Hepatocyte (in vitro differentiated cells): ENCODE data around the gene PBX3. TPM values are rescaled to one million over a fixed set of nuclear protein-coding genes. Genes with fewer than 3 reads are reported as not detected.

ENCODE experiments used
- DNase-seq: peaks from one replicate; pipeline ENCODE4 v3.0.0-alpha.2; 2016; ENCODE audit warnings: low spot score
- H2AFZ ChIP-seq: fragments of 200-600 bp; sonication (generic); 2 replicates; pipeline ENCODE4 v1.6.0; 2016; ENCODE audit warnings: antibody characterized with exemption, mild to moderate bottlenecking
- H3K27ac ChIP-seq: fragments of 200-600 bp; sonication (generic); 2 replicates; pipeline ENCODE4 v1.5.1; 2016; ENCODE audit warnings: mild to moderate bottlenecking
- H3K27me3 ChIP-seq: fragments of 200-600 bp; sonication (generic); 2 replicates; pipeline ENCODE4 v1.6.1; 2016
- H3K36me3 ChIP-seq: fragments of 200-600 bp; sonication (generic); replicated peaks from 2 replicates; pipeline ENCODE4 v1.5.1; 2016; ENCODE audit warnings: low read depth; ENCODE audit not compliant: insufficient read depth
- H3K4me1 ChIP-seq: fragments of 200-600 bp; sonication (generic); 2 replicates; pipeline ENCODE4 v1.5.1; 2016; ENCODE audit warnings: mild to moderate bottlenecking, moderate library complexity; ENCODE audit not compliant: insufficient read depth
- H3K4me2 ChIP-seq: fragments of 200-600 bp; sonication (generic); 2 replicates; pipeline ENCODE4 v1.6.0; 2016
- H3K4me3 ChIP-seq: fragments of 200-600 bp; sonication (generic); 2 replicates; pipeline ENCODE4 v1.5.1; 2016; ENCODE audit warnings: mild to moderate bottlenecking
- H3K79me2 ChIP-seq: fragments of 200-600 bp; sonication (generic); 2 replicates; pipeline ENCODE4 v1.6.0; 2017; ENCODE audit warnings: mild to moderate bottlenecking
- H3K9me2 ChIP-seq: fragments of 200-600 bp; sonication (generic); replicated peaks from 2 replicates; pipeline ENCODE4 v1.6.0; 2017; ENCODE audit warnings: mild to moderate bottlenecking; ENCODE audit not compliant: insufficient read depth
- H3K9me3 ChIP-seq: fragments of 200-600 bp; sonication (generic); 2 replicates; pipeline ENCODE4 v1.5.1; 2016; ENCODE audit warnings: low read depth, mild to moderate bottlenecking
- H4K20me1 ChIP-seq: fragments of 200-600 bp; sonication (generic); 2 replicates; pipeline ENCODE4 v1.6.0; 2016; ENCODE audit warnings: mild to moderate bottlenecking; ENCODE audit not compliant: insufficient read depth, poor library complexity, severe bottlenecking
- EZH2 ChIP-seq: fragments of 200-600 bp; sonication (generic); IDR thresholded peaks from 2 replicates; pipeline ENCODE4 v1.6.1; 2016; ENCODE audit warnings: antibody characterized with exemption, mild to moderate bottlenecking, borderline replicate concordance
- EZH2phosphoT487 ChIP-seq: fragments of 200-600 bp; sonication (generic); IDR thresholded peaks from one replicate; pipeline ENCODE4 v1.6.1; 2018; ENCODE audit warnings: antibody characterized with exemption, mild to moderate bottlenecking, low read depth, moderate library complexity; ENCODE audit not compliant: unreplicated experiment, severe bottlenecking
- WGBS: methylation state at CpG from one replicate; pipeline ENCODE4 v1.1.6; 2016; ENCODE audit warnings: low lambda C conversion rate; ENCODE audit errors: missing lambda C conversion rate; 5-methylcytosine and 5-hydroxymethylcytosine counted together
- polyA plus RNA-seq: library from polyadenylated mRNA; unstranded; fragments of >200 nt; fragmentation: Nextera tagmentation; extraction: Ambion mirVana; gene quantifications from 2 replicates; pipeline ENCODE4 v1.2.1, GENCODE V29; 2016
- total RNA-seq: library from RNA; depleted of rRNA; stranded (reverse); fragments of >200 nt; gene quantifications from 2 replicates; pipeline ENCODE4 v1.2.3, GENCODE V29; 2014
- TF ChIP-seq, protein P1 (sequence below): fragments of 200-600 bp; sonication (generic); IDR thresholded peaks from 2 replicates; pipeline ENCODE4 v1.5.1; 2016; ENCODE audit warnings: antibody characterized with exemption, mild to moderate bottlenecking; ENCODE audit not compliant: poor library complexity

Gene PBX3
- total and polyA plus RNA-seq, 2 experiments from 2014 or later, result 15.9 to 23.3 TPM

- Histone ChIP-seq H4K20me1 (no peaks in the 10 kb centered on the region), H3K36me3 (no peaks in the 10 kb centered on the region), H3K4me2 (no peak overlapping the region), H3K27ac (no peak overlapping the region), H3K27me3 (no peaks in the 10 kb centered on the region), H3K4me1 (no peaks in the 10 kb centered on the region), H3K9me3 (no peaks in the 10 kb centered on the region), H3K9me2 (no peaks in the 10 kb centered on the region), H3K4me3 (no peak overlapping the region), H3K79me2 (no peaks in the 10 kb centered on the region), H2AFZ (no peak overlapping the region)
- 93% methylated on average over 1 of the region's 1 CpG for WGBS
- DNase-seq, result no peak
- no peak for TF ChIP-seq EZH2phosphoT487
- no peak for TF ChIP-seq EZH2
- TF ChIP-seq, protein P1, sequence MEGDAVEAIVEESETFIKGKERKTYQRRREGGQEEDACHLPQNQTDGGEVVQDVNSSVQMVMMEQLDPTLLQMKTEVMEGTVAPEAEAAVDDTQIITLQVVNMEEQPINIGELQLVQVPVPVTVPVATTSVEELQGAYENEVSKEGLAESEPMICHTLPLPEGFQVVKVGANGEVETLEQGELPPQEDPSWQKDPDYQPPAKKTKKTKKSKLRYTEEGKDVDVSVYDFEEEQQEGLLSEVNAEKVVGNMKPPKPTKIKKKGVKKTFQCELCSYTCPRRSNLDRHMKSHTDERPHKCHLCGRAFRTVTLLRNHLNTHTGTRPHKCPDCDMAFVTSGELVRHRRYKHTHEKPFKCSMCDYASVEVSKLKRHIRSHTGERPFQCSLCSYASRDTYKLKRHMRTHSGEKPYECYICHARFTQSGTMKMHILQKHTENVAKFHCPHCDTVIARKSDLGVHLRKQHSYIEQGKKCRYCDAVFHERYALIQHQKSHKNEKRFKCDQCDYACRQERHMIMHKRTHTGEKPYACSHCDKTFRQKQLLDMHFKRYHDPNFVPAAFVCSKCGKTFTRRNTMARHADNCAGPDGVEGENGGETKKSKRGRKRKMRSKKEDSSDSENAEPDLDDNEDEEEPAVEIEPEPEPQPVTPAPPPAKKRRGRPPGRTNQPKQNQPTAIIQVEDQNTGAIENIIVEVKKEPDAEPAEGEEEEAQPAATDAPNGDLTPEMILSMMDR, result no peak
Observed at GRCh38 chr9:125914411-125914810, 167.2 kb downstream of the PBX3 start.

DNA sequence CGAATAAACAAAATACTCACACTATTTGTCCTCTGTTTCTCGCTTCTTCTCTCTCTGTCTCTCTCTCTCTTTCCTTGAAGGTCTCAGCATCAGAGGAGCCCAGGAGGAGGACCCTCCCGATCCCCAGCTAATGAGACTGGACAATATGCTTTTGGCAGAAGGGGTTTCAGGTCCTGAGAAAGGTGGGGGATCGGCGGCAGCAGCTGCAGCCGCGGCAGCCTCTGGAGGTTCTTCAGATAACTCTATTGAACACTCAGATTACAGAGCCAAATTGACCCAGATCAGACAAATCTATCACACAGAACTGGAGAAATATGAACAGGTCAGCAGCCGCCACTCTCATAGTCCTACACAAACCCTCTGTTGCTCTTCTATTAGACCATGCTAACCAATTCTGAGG is 168.4 kb downstream of the PBX3 start:
- H3K27ac ChIP-seq, result no peak overlapping the region
- H3K4me2 ChIP-seq, result no peak overlapping the region
- no peak overlapping the region for H3K4me3 ChIP-seq
- no peaks in the 10 kb centered on the region for H3K9me2 ChIP-seq
- no peaks in the 10 kb centered on the region for H3K27me3 ChIP-seq
- H3K9me3 ChIP-seq, result no peaks in the 10 kb centered on the region
- no peaks in the 10 kb centered on the region for H3K4me1 ChIP-seq
- TF ChIP-seq EZH2 (no peak), EZH2phosphoT487 (no peak)
- TF ChIP-seq, protein P1, result no peak
- H4K20me1 ChIP-seq, result no peaks in the 10 kb centered on the region
- H3K79me2 ChIP-seq, result no peaks in the 10 kb centered on the region
- no peak overlapping the region for H2AFZ ChIP-seq
- DNase-seq, result no peak
- 97% methylated on average over 8 of the region's 8 CpGs for WGBS
- H3K36me3 ChIP-seq, result no peaks in the 10 kb centered on the region

DNA sequence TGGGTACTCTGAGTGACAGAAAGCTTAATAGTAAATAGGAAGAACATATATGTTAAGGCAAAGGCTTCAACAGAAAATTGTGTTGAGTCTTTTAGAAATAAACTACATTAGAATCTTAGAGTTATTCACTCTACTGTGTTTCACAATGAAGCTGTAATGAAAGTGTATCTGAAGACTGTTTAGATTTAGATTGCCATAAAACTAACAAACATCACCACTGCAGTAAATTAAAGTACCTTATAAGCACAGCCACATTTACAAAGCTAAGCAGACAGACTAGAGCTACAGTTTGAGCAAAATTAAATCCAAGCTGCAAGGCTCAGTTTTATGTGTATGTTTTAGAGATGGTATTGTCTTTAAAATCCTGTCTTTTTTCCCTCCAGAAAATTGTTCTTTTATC is 172.4 kb downstream of the PBX3 start:
- Histone ChIP-seq H3K79me2 (no peaks in the 10 kb centered on the region), H3K27ac (no peak overlapping the region), H3K4me3 (no peak overlapping the region), H3K36me3 (no peaks in the 10 kb centered on the region), H3K27me3 (no peaks in the 10 kb centered on the region), H3K4me2 (no peak overlapping the region), H3K9me3 (no peaks in the 10 kb centered on the region), H2AFZ (no peak overlapping the region), H3K9me2 (no peaks in the 10 kb centered on the region), H3K4me1 (no peaks in the 10 kb centered on the region), H4K20me1 (no peaks in the 10 kb centered on the region)
- TF ChIP-seq EZH2phosphoT487 (no peak), EZH2 (no peak)
- no peak for DNase-seq

DNA sequence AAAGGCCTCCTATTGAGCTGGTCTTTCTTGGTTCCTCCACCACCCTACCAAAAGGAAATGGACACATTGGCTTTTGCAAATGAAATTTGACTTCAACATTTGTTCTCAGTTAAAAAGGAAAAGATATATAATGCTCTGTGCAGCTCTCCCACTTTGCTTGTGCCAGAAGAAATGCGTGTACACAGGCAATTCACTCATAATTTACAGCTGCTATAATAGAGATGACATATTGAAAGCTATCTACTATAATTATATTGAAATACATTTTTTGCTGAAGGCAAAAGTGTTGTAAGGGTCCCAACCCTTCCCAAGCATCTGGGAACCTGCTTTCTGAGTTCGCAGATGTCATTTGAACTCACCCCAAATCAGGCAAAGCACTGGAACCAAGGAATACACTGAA is 173.2 kb downstream of the PBX3 start:
- 98% methylated on average over 2 of the region's 2 CpGs for WGBS
- H3K4me3 ChIP-seq, result no peak overlapping the region
- no peak overlapping the region for H3K4me2 ChIP-seq
- no peaks in the 10 kb centered on the region for H3K79me2 ChIP-seq
- H3K36me3 ChIP-seq, result no peaks in the 10 kb centered on the region
- H3K9me2 ChIP-seq, result no peaks in the 10 kb centered on the region
- H4K20me1 ChIP-seq, result no peaks in the 10 kb centered on the region
- DNase-seq, result no peak
- no peaks in the 10 kb centered on the region for H3K4me1 ChIP-seq
- no peak overlapping the region for H3K27ac ChIP-seq
- H3K27me3 ChIP-seq, result no peaks in the 10 kb centered on the region
- H2AFZ ChIP-seq, result no peak overlapping the region
- TF ChIP-seq EZH2phosphoT487 (no peak), EZH2 (no peak)
- TF ChIP-seq, protein P1, result no peak
- H3K9me3 ChIP-seq, result no peaks in the 10 kb centered on the region
